Subcutaneous adipose tissue (tissue), 4 donors: ENCODE results near the gene CBLIF. TPM values are rescaled to one million over a fixed set of nuclear protein-coding genes. Genes with fewer than 3 reads are reported as not detected.

ENCODE experiments used
- total RNA-seq, 4 donors: library from RNA; depleted of rRNA; stranded (reverse); fragments of >200 nt; gene quantifications; one replicate each; pipeline ENCODE4 v1.1.0, GENCODE V29; 2016
- TF ChIP-seq, protein P1 (sequence below): fragments of 450-650 bp; IDR thresholded peaks from one replicate; pipeline ENCODE4 v1.5.1; 2016; ENCODE audit warnings: low read depth, mild to moderate bottlenecking, control low read depth, antibody characterized with exemption, moderate library complexity

CBLIF gene
- total RNA-seq, 4 donors from 2014 or later = not detected

DNA sequence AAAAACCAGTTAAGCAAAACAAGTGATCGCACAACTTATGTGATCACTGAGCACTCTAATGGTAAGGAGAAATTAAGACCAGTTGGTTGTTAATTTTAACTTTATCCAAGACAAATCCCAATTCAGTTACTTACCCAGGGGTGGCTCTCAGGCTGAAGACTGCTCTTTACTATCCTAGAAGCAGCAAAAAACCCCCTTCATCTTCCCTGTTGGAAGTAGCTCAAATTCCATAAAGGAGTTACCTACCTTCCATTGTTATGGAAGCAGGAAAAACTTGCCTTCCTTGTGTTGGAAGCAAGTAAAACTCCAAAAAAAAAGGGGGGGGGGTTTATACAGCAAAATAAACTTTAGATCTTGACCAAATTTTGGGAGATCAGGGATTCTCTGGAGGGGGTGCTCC, 29.5 kb downstream of the CBLIF start:
- TF ChIP-seq, protein P1, sequence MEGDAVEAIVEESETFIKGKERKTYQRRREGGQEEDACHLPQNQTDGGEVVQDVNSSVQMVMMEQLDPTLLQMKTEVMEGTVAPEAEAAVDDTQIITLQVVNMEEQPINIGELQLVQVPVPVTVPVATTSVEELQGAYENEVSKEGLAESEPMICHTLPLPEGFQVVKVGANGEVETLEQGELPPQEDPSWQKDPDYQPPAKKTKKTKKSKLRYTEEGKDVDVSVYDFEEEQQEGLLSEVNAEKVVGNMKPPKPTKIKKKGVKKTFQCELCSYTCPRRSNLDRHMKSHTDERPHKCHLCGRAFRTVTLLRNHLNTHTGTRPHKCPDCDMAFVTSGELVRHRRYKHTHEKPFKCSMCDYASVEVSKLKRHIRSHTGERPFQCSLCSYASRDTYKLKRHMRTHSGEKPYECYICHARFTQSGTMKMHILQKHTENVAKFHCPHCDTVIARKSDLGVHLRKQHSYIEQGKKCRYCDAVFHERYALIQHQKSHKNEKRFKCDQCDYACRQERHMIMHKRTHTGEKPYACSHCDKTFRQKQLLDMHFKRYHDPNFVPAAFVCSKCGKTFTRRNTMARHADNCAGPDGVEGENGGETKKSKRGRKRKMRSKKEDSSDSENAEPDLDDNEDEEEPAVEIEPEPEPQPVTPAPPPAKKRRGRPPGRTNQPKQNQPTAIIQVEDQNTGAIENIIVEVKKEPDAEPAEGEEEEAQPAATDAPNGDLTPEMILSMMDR = no peak

DNA sequence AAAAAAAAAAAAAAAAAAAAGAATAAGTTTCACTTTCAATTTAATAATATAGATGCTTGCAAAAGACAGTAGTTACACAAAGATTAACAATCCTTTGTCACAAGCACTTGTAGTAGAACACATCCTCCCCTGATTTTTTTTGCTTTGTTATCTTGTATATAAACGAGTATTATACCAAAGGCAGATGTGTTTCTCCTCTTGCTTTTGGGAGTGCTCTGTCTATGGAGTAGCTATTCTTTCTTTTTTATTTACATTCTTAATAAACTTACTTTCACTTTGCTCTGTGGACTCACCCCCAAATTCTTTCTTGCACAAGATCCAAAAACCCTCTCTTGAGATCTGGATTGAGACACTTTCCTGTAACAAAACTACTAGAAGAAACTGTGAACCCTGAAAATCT, 31.3 kb downstream of the CBLIF start:
- TF ChIP-seq, protein P1 = no peak

DNA sequence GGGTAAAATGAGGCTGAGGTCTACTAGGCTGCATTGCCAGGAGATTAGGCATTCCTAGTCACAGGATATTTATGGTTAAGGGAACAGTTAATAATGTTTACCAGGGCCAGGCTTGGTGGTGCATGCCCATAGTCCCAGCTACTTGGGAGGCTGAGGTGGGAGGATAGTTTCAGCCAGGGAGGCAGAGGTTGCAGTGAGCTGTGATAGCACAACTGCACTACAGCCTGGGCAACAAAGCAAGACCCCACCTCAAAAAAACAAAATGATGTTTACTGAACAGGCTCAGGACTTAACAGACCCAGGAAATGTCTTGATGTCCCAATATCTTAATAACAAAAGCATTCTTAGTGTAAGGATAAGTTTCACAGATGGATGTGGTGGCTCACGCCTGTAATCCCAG, 31.9 kb downstream of the CBLIF start:
- TF ChIP-seq, protein P1 = no peak

DNA sequence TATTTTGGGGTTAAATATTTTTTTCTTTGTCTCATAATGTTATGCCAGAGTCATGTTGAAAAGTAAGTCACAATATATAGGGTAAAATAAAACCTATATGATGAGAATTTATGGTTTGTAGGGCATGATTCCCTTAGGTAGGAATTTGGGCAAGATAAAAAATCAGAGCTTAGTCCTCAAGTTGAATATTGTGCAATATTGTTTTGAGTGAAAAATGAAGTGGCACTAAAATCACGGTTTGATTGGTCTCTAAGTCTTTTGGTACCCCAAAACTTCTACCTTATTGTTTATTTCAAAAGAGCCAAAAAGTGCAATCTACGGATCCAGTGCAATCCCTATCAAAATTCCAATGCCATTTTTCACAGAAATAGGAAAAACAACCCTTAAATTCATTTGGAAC, 33.1 kb downstream of the CBLIF start:
- TF ChIP-seq, protein P1 = no peak

DNA sequence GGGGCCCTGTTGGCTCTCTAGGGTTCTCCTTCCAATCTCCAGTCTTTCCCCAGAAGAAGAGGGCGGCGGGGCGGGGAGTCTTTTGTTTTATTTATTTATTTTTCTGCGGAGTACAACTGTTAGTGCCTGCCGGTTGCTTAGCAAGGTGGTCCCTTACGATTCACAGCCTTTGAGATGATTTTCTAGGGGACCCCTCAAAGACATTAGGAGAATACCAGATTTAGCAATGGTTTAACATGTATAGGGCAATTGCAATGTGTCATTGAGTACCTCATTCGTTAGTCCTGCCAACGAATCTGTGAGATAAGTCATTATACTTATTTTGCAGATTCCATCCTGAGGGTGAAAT, 34.4 kb downstream of the CBLIF start:
- TF ChIP-seq, protein P1 = no peak

DNA sequence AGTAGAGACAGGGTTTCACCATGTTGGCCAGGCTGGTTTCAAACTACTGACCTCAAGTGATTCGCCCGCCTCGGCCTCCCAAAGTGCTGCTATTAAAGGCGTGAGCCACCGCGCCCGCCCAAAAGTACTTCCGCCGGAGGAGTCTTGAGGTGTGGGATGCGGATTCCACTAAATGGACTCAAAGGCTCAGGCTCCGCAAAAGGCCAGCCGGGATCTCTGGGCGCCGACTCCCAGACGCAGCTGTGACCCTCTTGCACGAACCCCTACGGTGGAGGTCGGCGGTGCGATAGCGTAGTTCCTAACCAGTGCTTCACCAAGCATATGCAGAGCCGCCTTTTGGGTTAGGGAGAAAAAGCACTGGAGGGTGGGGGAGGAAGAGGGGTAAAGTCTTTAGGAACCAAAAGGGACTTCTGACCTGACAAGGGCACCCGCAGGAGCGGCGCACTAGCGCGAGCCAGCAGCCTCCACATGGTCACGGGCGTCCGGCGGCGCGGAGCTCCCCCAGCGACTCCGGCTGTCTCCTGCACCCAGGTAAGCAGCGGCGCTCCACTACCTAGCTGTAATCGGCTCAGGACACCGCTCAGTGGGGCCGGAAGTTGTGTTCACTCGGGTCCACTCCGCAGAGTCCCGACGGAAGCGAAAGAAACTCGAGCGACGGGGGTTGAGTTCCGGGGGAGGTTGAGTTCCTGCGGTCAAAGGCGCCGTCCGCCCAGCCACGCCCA, 34.9 kb downstream of the CBLIF start, which contains the start of gene MRPL16:
Gene MRPL16 (minus strand): TSS at position 590 of the 722 bp plus-strand sequence. CDS start 120 bp downstream, at position 470.
- TF ChIP-seq, protein P1 = no peak

DNA sequence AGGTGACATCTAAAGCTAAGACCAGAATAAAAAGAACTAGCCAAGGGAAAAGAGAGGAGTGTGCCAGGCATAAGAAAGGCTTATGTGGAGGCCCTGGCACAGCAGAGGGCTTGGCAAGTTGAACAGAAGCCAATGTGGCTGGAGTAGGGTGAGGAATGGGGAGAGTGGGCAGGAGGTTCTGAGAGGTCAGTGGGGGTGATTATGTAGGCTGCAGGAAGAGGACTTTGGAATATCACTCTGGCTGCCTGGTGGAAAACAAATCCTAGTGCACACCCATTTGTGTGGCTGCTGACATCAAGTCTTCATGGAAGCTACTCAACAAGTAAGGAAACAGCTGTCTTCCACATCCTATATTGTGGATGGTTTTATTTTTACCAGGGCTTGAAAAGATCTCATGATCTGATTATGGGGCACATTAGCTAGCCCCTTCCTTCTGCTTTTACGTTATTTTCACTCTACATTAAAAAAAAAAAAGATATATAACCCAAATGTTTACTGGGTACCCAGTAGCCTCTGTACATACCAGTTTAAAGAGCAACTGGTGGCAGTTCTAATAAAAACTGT, 38.2 kb downstream of the CBLIF start:
- TF ChIP-seq, protein P1 = no peak
